Peyer's patch (tissue), 4 donors: ENCODE data around the gene IZUMO4. TPM values are rescaled to one million over a fixed set of nuclear protein-coding genes. Genes with fewer than 3 reads are reported as not detected.
"Not testable (repeated sequence)": the region's sequence is repeated elsewhere in the genome, so short reads cannot be mapped to it uniquely, and the experiment has no call there.

Experiments
- DNase-seq, 3 donors: peaks; one replicate each; pipeline ENCODE4 v3.0.0-alpha.2; 2017 to 2019
- H3K27ac ChIP-seq, 4 donors: fragments of 200-600 bp; sonication (generic); one replicate each; pipeline ENCODE4 v1.5.1; 2016 to 2019
- H3K27me3 ChIP-seq, 2 donors: fragments of 200-600 bp; sonication (generic); one replicate each; pipeline ENCODE4 v1.5.1; 2019
- H3K36me3 ChIP-seq, 3 donors: fragments of 200-600 bp; sonication (generic); one replicate each; pipeline ENCODE4 v1.5.1; 2016 to 2019
- H3K4me1 ChIP-seq, 4 donors: fragments of 200-600 bp; sonication (generic); one replicate each; pipeline ENCODE4 v1.5.1; 2016 to 2019
- H3K4me3 ChIP-seq, 4 donors: fragments of 200-600 bp; sonication (generic); 1 replicate in 3 of 4; 2 replicates in 1 of 4; pipeline ENCODE4 v1.5.1; 2016 to 2019; ENCODE audit warnings: mild to moderate bottlenecking in 1 of 4
- H3K9me3 ChIP-seq, 4 donors: fragments of 200-600 bp; sonication (generic); one replicate each; pipeline ENCODE4 v1.5.1; 2016 to 2019; ENCODE audit warnings: mild to moderate bottlenecking in 1 of 4
- POLR2A ChIP-seq, 2 donors: fragments of 450-650 bp; IDR thresholded peaks; one replicate each; pipeline ENCODE4 v1.5.1; 2017; ENCODE audit warnings: antibody characterized with exemption in 2 of 2, mild to moderate bottlenecking in 2 of 2, moderate library complexity in 2 of 2
- total RNA-seq, 4 donors: library from RNA; depleted of rRNA; stranded (reverse); fragments of >200 nt; gene quantifications; one replicate each; pipeline ENCODE4 v1.1.0, GENCODE V29; 2016
- TF ChIP-seq, protein P1 (sequence below), 6 experiments: fragments of 450-650 bp in 4 of 6; fragments of 200-600 bp in 2 of 6; sonication (generic) in 1 of 6; IDR thresholded peaks; one replicate each; pipeline ENCODE4 v1.5.1; 2017 to 2019; ENCODE audit warnings: antibody characterized with exemption in 6 of 6, mild to moderate bottlenecking in 3 of 6, moderate library complexity in 1 of 6

The IZUMO4 gene
- total RNA-seq, 4 donors from 2014 or later: 1.3 to 9.9 (median 3.8) TPM

DNA sequence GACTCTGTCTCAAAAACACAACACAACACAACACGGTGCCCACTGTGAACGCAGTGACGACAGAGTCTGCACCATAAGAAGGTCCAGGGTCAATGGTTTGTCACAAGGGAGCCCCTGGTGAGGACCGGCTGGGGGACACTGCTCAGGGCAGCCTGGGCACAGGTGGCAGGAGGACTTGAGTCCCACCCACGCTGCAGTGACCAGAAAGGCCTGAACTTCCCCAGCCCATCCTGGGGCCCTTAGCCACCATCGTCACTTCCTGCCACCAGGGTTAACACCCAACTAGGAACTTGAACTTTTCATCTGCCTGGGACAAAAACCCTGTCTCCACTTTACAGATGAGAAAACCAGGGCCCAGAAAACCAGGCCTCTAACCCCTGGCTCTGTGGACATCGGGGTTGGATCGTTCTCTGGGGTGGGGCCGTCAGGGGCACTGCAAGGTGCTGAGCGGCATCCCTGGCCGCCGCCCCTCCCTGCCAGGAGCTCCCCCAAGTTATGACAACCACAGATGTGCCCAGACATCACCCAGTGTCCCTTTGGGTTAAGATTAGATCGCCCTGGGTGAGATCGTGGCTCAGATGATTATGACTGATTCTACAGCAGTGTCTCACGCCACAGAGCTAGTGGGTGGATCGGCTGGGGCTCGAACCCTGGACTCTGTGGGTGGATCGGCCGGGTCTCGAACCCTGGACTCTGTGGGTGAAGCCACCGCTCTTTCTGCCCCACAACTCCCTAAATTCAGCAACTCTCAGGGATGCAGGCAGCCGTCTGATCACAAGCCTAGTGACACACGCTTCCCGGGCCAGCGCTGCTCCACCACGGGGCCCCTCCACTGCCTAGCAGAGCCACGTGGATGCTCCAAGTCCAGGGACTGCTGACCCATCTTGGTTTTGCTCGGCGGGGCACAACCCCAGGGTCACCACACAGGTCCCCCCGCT lies 14.6 kb upstream of the IZUMO4 start:
- no peak for TF ChIP-seq POLR2A (IDR thresholded peaks at IDR 0.05)
- TF ChIP-seq, protein P1, sequence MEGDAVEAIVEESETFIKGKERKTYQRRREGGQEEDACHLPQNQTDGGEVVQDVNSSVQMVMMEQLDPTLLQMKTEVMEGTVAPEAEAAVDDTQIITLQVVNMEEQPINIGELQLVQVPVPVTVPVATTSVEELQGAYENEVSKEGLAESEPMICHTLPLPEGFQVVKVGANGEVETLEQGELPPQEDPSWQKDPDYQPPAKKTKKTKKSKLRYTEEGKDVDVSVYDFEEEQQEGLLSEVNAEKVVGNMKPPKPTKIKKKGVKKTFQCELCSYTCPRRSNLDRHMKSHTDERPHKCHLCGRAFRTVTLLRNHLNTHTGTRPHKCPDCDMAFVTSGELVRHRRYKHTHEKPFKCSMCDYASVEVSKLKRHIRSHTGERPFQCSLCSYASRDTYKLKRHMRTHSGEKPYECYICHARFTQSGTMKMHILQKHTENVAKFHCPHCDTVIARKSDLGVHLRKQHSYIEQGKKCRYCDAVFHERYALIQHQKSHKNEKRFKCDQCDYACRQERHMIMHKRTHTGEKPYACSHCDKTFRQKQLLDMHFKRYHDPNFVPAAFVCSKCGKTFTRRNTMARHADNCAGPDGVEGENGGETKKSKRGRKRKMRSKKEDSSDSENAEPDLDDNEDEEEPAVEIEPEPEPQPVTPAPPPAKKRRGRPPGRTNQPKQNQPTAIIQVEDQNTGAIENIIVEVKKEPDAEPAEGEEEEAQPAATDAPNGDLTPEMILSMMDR (IDR thresholded peaks at IDR 0.05): peak in 1 of 6 experiments; percentile 31
- Histone ChIP-seq H3K27me3 (no peaks in the 10 kb centered on the region), H3K27ac (peak overlapping the region; percentile 63 to 99 (median 78)), H3K4me3 (peak overlapping the region; percentile 17 to 54 (median 48)), H3K9me3 (no peaks in the 10 kb centered on the region), H3K4me1 (peaks cover 0 to 30% (median 22%) of the 10 kb centered on the region in 4 donors), H3K36me3 (peaks cover 0 to 63% (median 0%) of the 10 kb centered on the region in 3 donors)
- peak in 2 of 3 donors; percentile 80 to 86 for DNase-seq

DNA sequence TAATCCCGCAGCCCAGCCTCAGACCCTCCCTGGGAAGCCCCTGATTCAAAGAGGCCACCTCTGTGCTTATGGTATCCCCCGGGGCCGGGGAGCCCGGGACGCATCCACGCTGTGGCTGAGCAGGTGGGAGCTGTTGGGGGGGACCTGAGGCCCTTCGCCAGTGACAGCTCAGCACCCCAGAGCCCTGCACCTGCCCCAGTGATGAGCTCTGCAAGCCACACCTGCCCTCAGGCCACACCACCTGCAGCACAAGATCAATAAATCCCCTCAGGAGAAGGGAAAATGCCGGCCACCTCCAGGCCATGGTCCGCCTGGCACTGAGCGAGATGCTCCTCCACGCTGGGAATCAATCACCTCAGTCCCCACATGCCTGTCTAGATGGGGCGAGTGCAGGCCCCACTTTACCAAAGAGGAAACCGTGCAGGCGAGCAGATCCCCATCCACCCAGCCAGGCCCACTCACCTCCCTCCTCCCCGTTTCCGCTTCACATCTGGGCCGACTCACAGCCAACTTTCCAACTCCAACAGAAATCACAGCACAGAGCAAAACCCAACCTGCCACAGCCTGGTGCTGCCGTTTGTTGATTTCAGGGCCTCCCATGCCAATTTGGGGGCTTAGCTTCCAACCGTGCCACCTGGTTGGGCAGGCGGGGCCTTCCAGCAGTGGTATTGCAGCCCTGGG lies 13.4 kb upstream of the IZUMO4 start:
- TF ChIP-seq POLR2A (IDR thresholded peaks at IDR 0.05): no peak
- TF ChIP-seq, protein P1 (IDR thresholded peaks at IDR 0.05): no peak
- Histone ChIP-seq H3K4me3 (peak overlapping the region; percentile 36 to 54 (median 48)), H3K9me3 (no peaks in the 10 kb centered on the region), H3K27me3 (no peaks in the 10 kb centered on the region), H3K36me3 (peaks cover 0 to 51% (median 0%) of the 10 kb centered on the region in 3 donors), H3K4me1 (peaks cover 0 to 39% (median 32%) of the 10 kb centered on the region in 4 donors), H3K27ac (peak overlapping the region; percentile 63 to 99 (median 78))
- peak in 2 of 3 donors; percentile 85 to 86 for DNase-seq

DNA sequence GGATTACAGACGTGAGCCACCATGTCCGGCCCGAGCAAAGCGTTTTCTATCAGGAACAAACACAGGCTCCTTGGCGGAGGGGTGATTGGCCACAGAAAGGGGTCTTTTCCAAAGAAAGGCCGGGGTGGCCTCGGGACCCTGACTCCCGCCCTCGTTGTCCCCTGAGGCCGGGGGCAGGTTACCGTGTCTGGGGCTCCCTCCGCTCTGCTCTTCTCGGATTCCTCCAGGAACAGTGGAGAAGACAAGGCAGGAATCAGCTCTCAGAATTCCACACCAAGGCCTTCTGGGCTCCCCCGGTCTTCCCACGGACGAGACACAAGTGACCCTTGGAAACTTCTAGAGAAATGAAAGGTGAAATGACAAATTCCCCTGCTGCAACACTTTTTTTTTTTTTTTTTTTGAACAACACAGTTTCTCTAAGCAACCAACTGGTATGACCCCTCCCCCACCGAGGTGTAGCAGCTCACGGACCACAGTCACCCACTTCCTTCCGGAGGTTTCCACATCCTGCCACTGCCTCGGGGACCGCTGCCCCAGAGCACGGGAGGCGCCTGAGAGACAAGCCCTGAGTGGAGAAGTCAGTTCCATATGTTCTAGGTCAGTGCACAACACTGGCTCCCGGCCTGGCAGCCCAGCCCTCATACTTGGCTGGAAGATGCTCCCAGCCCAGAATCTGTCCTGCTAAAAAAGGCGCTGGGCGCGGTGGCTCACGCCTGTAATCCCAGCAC lies 11.6 kb upstream of the IZUMO4 start:
- H3K4me3 ChIP-seq: peak overlapping the region; percentile 36 to 54 (median 48)
- no peak for TF ChIP-seq POLR2A (IDR thresholded peaks at IDR 0.05)
- H3K4me1 ChIP-seq: peaks cover 0 to 48% (median 45%) of the 10 kb centered on the region in 4 donors
- peak; percentile 63 to 98 (median 97) for DNase-seq
- H3K27me3 ChIP-seq: no peaks in the 10 kb centered on the region
- H3K9me3 ChIP-seq: no peaks in the 10 kb centered on the region
- H3K36me3 ChIP-seq: peaks cover 0 to 32% (median 0%) of the 10 kb centered on the region in 3 donors
- H3K27ac ChIP-seq: peak overlapping the region; percentile 43 to 99 (median 71)

DNA sequence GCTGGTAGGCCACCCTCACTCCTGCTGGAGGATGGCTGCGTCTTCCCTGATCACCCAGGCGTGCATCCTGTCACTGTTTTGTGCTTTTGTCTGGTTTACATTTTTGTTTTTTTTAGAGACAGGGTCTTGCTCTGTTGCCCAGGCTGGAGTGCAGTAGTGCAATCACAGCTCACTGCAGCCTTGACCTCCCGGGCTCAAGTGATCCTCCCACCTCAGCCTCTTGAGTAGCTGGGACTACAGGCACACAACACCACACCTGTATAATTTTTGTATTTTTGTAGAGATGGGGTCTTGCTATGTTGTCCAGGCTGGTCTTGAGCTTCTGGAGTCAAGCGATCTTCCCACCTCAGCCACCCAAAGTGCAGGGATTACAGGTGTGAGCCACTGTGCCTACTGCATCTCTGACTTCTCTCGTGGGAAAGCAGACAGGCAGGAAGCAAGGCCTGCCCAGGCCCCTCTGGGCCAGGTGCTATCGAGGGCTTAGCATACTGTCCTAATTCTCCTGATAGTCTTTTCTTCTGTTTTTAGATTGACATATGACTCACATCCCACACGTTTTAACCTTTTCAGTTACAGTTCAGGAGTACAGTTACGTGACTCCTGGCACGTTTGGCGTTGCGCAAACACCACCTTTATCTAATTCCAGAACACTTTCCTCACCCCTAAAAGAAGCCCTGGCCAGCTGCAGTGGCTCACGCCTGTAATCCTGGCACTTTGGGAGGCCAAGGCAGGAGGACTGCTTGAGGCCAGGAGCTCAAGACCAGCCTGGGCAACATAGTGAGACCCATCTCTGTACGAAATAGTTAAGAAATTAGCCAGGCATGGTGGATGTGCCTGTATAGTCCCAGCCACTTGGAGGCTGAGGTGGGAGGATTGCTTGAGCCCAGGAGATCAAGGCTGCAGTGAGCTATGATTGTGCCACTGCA lies 9.8 kb upstream of the IZUMO4 start:
- not testable (repeated sequence) for H3K27me3 ChIP-seq, H3K9me3 ChIP-seq, H3K4me3 ChIP-seq
- peak in 2 of 3 donors; percentile 75 to 79 for DNase-seq
- peak overlapping the region; percentile 44 to 99 (median 72) for H3K27ac ChIP-seq
- peaks cover 0 to 66% (median 52%) of the 10 kb centered on the region in 4 donors for H3K4me1 ChIP-seq
- peaks cover 0 to 19% (median 0%) of the 10 kb centered on the region in 3 donors for H3K36me3 ChIP-seq

DNA sequence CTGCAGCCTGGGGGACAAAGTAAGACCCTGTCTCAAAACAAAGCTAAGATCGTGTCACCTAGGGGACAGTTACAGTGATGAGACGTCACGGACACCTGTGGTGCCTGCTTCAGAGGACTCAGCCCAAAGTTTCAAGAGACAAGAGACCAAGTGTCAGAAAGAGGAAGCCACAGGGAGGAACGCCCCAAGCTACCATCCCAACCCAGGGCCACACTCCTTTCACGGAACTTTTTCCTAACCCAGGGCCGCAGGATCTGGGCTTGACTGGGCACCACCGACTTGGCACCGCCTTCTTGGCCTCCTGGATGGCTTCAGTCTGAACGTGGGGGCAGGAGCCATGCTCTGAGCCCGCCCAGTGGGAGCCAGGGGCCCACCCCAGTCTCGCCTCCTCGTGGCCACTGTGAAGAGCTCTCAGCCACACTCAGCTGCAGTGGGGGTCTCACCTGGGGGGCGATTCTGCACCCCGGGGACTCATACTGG lies 9.1 kb upstream of the IZUMO4 start:
- Histone ChIP-seq H3K9me3 (no peaks in the 10 kb centered on the region), H3K27me3 (no peaks in the 10 kb centered on the region), H3K27ac (peak overlapping the region; percentile 44 to 99 (median 72)), H3K4me3 (no peak overlapping the region), H3K4me1 (peaks cover 0 to 68% (median 47%) of the 10 kb centered on the region in 4 donors), H3K36me3 (peaks cover 0 to 19% (median 0%) of the 10 kb centered on the region in 3 donors)
- DNase-seq: peak in 2 of 3 donors; percentile 78 to 81
- TF ChIP-seq POLR2A (IDR thresholded peaks at IDR 0.05): no peak
- TF ChIP-seq, protein P1 (IDR thresholded peaks at IDR 0.05): peak in 1 of 6 experiments; percentile 7
